HG03097 (cell line): ENCODE data around the gene ARHGAP10.

Source experiments
- ATAC-seq: cut with Tn5 transposase; IDR thresholded peaks from one replicate; pipeline ENCODE4 v1.9.1; 2021; ENCODE audit not compliant: unreplicated experiment, low FRiP score

ARHGAP10 gene

GRCh38 chr4:147730333-147730732 is 1.6 kb upstream of the ARHGAP10 start:
- ATAC-seq = no peak

GRCh38 chr4:147732518-147733235 is 789 bp downstream of the ARHGAP10 start:
- no peak for ATAC-seq

- ATAC-seq = no peak
Observed at GRCh38 chr4:147733716-147734344, 1.9 kb downstream of the ARHGAP10 start.

- ATAC-seq = no peak
Observed at GRCh38 chr4:147734496-147734895, 2.6 kb downstream of the ARHGAP10 start.

- no peak for ATAC-seq
Observed at GRCh38 chr4:147735413-147736301, 3.8 kb downstream of the ARHGAP10 start.

- no peak for ATAC-seq
Observed at GRCh38 chr4:147736458-147736857, 4.6 kb downstream of the ARHGAP10 start.

GRCh38 chr4:147737623-147738022 is 5.7 kb downstream of the ARHGAP10 start:
- no peak for ATAC-seq

- no peak for ATAC-seq
Observed at GRCh38 chr4:147739239-147739823, 7.4 kb downstream of the ARHGAP10 start.

GRCh38 chr4:147740176-147740575 is 8.3 kb downstream of the ARHGAP10 start:
- ATAC-seq = no peak

GRCh38 chr4:147741190-147741788 is 9.4 kb downstream of the ARHGAP10 start:
- no peak for ATAC-seq

GRCh38 chr4:147747787-147748454 is 16.0 kb downstream of the ARHGAP10 start:
- no peak for ATAC-seq

- peak; percentile 91 for ATAC-seq
Observed at GRCh38 chr4:147749811-147750321, 18.0 kb downstream of the ARHGAP10 start.

- no peak for ATAC-seq
Observed at GRCh38 chr4:147753047-147753446, 21.2 kb downstream of the ARHGAP10 start.

- ATAC-seq = no peak
Observed at GRCh38 chr4:147754037-147754445, 22.2 kb downstream of the ARHGAP10 start.

GRCh38 chr4:147755561-147756295 is 23.8 kb downstream of the ARHGAP10 start:
- no peak for ATAC-seq

- ATAC-seq = no peak
Observed at GRCh38 chr4:147756417-147756816, 24.5 kb downstream of the ARHGAP10 start.

GRCh38 chr4:147760176-147760575 is 28.3 kb downstream of the ARHGAP10 start:
- no peak for ATAC-seq

- no peak for ATAC-seq
Observed at GRCh38 chr4:147760695-147761094, 28.8 kb downstream of the ARHGAP10 start.

- ATAC-seq = no peak
Observed at GRCh38 chr4:147761218-147761883, 29.5 kb downstream of the ARHGAP10 start.
